Vagina (tissue), 2 donors: ENCODE measurements around the gene MYEOV.

Experiments used
- CTCF ChIP-seq, 3 experiments: fragments of 450-650 bp in 2 of 3; fragments of 200-600 bp in 1 of 3; sonication (generic) in 1 of 3; IDR thresholded peaks; one replicate each; pipeline ENCODE4 v1.5.1; 2017 to 2019; ENCODE audit warnings: antibody characterized with exemption in 3 of 3, mild to moderate bottlenecking in 2 of 3, moderate library complexity in 2 of 3
- POLR2A ChIP-seq, 2 donors: fragments of 450-650 bp; IDR thresholded peaks; one replicate each; pipeline ENCODE4 v1.6.1; 2017; ENCODE audit warnings: antibody characterized with exemption in 2 of 2, mild to moderate bottlenecking in 2 of 2, moderate library complexity in 2 of 2
- POLR2AphosphoS5 ChIP-seq, 2 donors: sonication (generic); formaldehyde crosslinking; IDR thresholded peaks; one replicate each; pipeline ENCODE4 v1.9.0; 2017; ENCODE audit warnings: antibody characterized with exemption in 2 of 2, mild to moderate bottlenecking in 2 of 2, low read depth in 1 of 2; ENCODE audit not compliant: insufficient read depth in 1 of 2

GRCh38 chr11:69292221-69292648 lies 1.7 kb upstream of the MYEOV start:
- TF ChIP-seq POLR2A (IDR thresholded peaks at IDR 0.05) (no peak), CTCF (IDR thresholded peaks at IDR 0.05) (peak in 2 of 3 experiments; percentile 26 to 29), POLR2AphosphoS5 (IDR thresholded peaks at IDR 0.05; ENCODE audit: insufficient read depth in 1 of 2, low read depth in 1 of 2) (no peak)
